Right lobe of liver (tissue), 4 donors: Measurements from ENCODE around the gene SCAPER.

ENCODE experiments used
- POLR2A ChIP-seq: fragments of 450-650 bp; IDR thresholded peaks from one replicate; pipeline ENCODE4 v1.6.1; 2017; ENCODE audit warnings: antibody characterized with exemption, mild to moderate bottlenecking
- TF ChIP-seq, protein P1 (sequence below), 4 donors: fragments of 200-600 bp in 3 of 4; fragments of 450-650 bp in 1 of 4; IDR thresholded peaks; one replicate each; pipeline versions ENCODE4 v1.5.1 to v1.8.0; 2016 to 2022; ENCODE audit warnings: antibody characterized with exemption in 4 of 4, mild to moderate bottlenecking in 2 of 4
- donor health status: DM: no; HTN: no; CAD: no.
- donor health status: DM: no; HTN: no; CAD: no.
- donor health status: DM: no; HTN: yes; CAD: no.

DNA sequence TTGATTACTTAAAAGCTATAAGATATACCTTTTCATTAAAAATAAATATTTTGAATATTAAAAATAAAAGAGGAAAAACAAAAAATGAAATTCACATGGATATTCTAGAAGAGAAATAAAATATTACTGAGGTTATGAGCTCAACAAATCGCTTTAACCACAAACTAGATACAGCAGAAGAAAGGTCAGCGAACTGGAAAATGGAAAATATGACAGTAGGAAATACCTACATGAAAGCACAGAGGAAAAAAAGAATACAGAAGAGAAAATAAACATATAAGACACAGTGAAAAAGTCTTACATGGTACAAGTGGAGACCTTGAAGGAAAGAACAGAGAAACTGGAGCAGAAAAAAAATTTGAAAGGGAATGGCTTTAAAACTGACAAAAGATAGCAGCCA is 33.2 kb downstream of the SCAPER start:
- TF ChIP-seq POLR2A, result no peak
- TF ChIP-seq, protein P1, sequence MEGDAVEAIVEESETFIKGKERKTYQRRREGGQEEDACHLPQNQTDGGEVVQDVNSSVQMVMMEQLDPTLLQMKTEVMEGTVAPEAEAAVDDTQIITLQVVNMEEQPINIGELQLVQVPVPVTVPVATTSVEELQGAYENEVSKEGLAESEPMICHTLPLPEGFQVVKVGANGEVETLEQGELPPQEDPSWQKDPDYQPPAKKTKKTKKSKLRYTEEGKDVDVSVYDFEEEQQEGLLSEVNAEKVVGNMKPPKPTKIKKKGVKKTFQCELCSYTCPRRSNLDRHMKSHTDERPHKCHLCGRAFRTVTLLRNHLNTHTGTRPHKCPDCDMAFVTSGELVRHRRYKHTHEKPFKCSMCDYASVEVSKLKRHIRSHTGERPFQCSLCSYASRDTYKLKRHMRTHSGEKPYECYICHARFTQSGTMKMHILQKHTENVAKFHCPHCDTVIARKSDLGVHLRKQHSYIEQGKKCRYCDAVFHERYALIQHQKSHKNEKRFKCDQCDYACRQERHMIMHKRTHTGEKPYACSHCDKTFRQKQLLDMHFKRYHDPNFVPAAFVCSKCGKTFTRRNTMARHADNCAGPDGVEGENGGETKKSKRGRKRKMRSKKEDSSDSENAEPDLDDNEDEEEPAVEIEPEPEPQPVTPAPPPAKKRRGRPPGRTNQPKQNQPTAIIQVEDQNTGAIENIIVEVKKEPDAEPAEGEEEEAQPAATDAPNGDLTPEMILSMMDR (IDR thresholded peaks at IDR 0.05), result no peak
